22Rv1 (cell line): ENCODE data around the gene IL33.

ENCODE experiments used
- CTCF ChIP-seq: fragments of 450-650 bp; IDR thresholded peaks from 2 replicates; pipeline ENCODE4 v1.5.1; 2017; ENCODE audit warnings: mild to moderate bottlenecking
- ZFX ChIP-seq: fragments of 450-650 bp; IDR thresholded peaks from 2 replicates; pipeline ENCODE4 v1.6.1; 2017; ENCODE audit warnings: antibody characterized with exemption, borderline replicate concordance

GRCh38 chr9:6277417-6277816 lies 61.8 kb downstream of the IL33 start:
- no peak for TF ChIP-seq CTCF
- TF ChIP-seq ZFX, result no peak
